H9 (cell line): ENCODE data around the gene TRIM2. TPM values are rescaled to one million over a fixed set of nuclear protein-coding genes. Genes with fewer than 3 reads are reported as not detected.

Experiments
- DNase-seq: peaks from one replicate; pipeline ENCODE4 v3.0.0-alpha.2; 2017
- H2AFZ ChIP-seq: one replicate; pipeline ENCODE4 v1.6.1; 2013; ENCODE audit warnings: mild to moderate bottlenecking, low read length, control low read depth, moderate library complexity
- H2AK5ac ChIP-seq: 2 replicates; pipeline ENCODE4 v1.6.1; 2013; ENCODE audit warnings: low read length, control low read depth, mixed read lengths; ENCODE audit not compliant: insufficient read length
- H2BK120ac ChIP-seq: one replicate; pipeline ENCODE4 v1.6.1; 2013; ENCODE audit warnings: low read depth, mild to moderate bottlenecking, low read length, control low read depth, inconsistent platforms; ENCODE audit not compliant: poor library complexity, severe bottlenecking
- H2BK12ac ChIP-seq: 2 replicates; pipeline ENCODE4 v1.6.1; 2013; ENCODE audit warnings: low read length, control low read depth, mixed read lengths, low read depth; ENCODE audit not compliant: insufficient read length
- H2BK15ac ChIP-seq: 2 replicates; pipeline ENCODE4 v1.6.1; 2013; ENCODE audit warnings: low read depth, low read length, control low read depth
- H2BK20ac ChIP-seq: one replicate; pipeline ENCODE4 v1.6.1; 2013; ENCODE audit warnings: low read depth, mild to moderate bottlenecking, low read length, control low read depth, inconsistent platforms; ENCODE audit not compliant: poor library complexity, severe bottlenecking
- H2BK5ac ChIP-seq: 2 replicates; pipeline ENCODE4 v1.6.1; 2013; ENCODE audit warnings: low read length, control low read depth, mixed read lengths; ENCODE audit not compliant: insufficient read length
- H3K14ac ChIP-seq: 2 replicates; pipeline ENCODE4 v1.6.1; 2013; ENCODE audit warnings: low read length, control low read depth; ENCODE audit not compliant: insufficient read depth
- H3K18ac ChIP-seq: 2 replicates; pipeline ENCODE4 v1.6.1; 2013; ENCODE audit warnings: low read depth, mild to moderate bottlenecking, mixed read lengths, low read length, control low read depth; ENCODE audit not compliant: insufficient read length
- H3K23ac ChIP-seq: 2 replicates; pipeline ENCODE4 v1.6.1; 2013; ENCODE audit warnings: low read length, control low read depth, mixed read lengths, low read depth; ENCODE audit not compliant: insufficient read length
- H3K23me2 ChIP-seq: 2 replicates; pipeline ENCODE4 v1.6.1; 2013; ENCODE audit warnings: low read depth, mild to moderate bottlenecking, mixed read lengths, low read length, control low read depth; ENCODE audit not compliant: insufficient read length, poor library complexity, severe bottlenecking
- H3K27ac ChIP-seq: 2 replicates; pipeline ENCODE4 v1.5.1; 2013; ENCODE audit warnings: low read length, control low read depth, mixed read lengths, low read depth; ENCODE audit not compliant: insufficient read length
- H3K27me3 ChIP-seq: 2 replicates; pipeline ENCODE4 v1.6.1; 2013; ENCODE audit warnings: low read length, control low read depth, inconsistent platforms; ENCODE audit not compliant: insufficient read depth
- H3K4ac ChIP-seq: 2 replicates; pipeline ENCODE4 v1.6.1; 2013; ENCODE audit warnings: low read depth, mild to moderate bottlenecking, control low read depth, inconsistent platforms, low read length, moderate library complexity
- H3K4me1 ChIP-seq: 2 replicates; pipeline ENCODE4 v1.6.1; 2013; ENCODE audit warnings: low read length, control low read depth, inconsistent platforms; ENCODE audit not compliant: insufficient read depth
- H3K4me2 ChIP-seq: 2 replicates; pipeline ENCODE4 v1.6.1; 2013; ENCODE audit warnings: low read length, control low read depth, mixed read lengths; ENCODE audit not compliant: insufficient read length, insufficient read depth
- H3K56ac ChIP-seq: 2 replicates; pipeline ENCODE4 v1.6.1; 2013; ENCODE audit warnings: low read depth, mild to moderate bottlenecking, mixed read lengths, low read length, control low read depth; ENCODE audit not compliant: insufficient read length
- H3K79me1 ChIP-seq: 2 replicates; pipeline ENCODE4 v1.6.1; 2013; ENCODE audit warnings: low read depth, mild to moderate bottlenecking, moderate library complexity, low read length, control low read depth, inconsistent platforms; ENCODE audit not compliant: insufficient read depth, poor library complexity, severe bottlenecking
- H3K79me2 ChIP-seq: 2 replicates; pipeline ENCODE4 v1.6.1; 2013; ENCODE audit warnings: low read length, control low read depth, inconsistent platforms; ENCODE audit not compliant: insufficient read depth
- H3K9ac ChIP-seq: 2 replicates; pipeline ENCODE4 v1.6.1; 2013; ENCODE audit warnings: low read length, control low read depth, mixed read lengths; ENCODE audit not compliant: insufficient read length; ENCODE audit errors: extremely low read depth
- H3K9me3 ChIP-seq: one replicate; pipeline ENCODE4 v1.6.1; 2013; ENCODE audit warnings: low read depth, low read length, inconsistent platforms; ENCODE audit not compliant: control insufficient read depth
- H3T11ph ChIP-seq: one replicate; pipeline ENCODE4 v1.6.1; 2013; ENCODE audit warnings: mild to moderate bottlenecking, low read length, control low read depth, inconsistent platforms
- H4K20me1 ChIP-seq: one replicate; pipeline ENCODE4 v1.6.1; 2013; ENCODE audit not compliant: control insufficient read depth, insufficient read length, insufficient read depth
- H4K5ac ChIP-seq: 2 replicates; pipeline ENCODE4 v1.6.1; 2013; ENCODE audit warnings: low read depth, mild to moderate bottlenecking, mixed read lengths, low read length, control low read depth; ENCODE audit not compliant: insufficient read length
- H4K8ac ChIP-seq: replicated peaks from 2 replicates; pipeline ENCODE4 v1.6.1; 2013; ENCODE audit warnings: low read length, control low read depth, mixed read lengths, low read depth; ENCODE audit not compliant: insufficient read length
- H4K91ac ChIP-seq: 2 replicates; pipeline ENCODE4 v1.6.1; 2013; ENCODE audit warnings: low read depth, mild to moderate bottlenecking, moderate library complexity, mixed read lengths, low read length, control low read depth; ENCODE audit not compliant: insufficient read length
- H3K27ac Mint-ChIP-seq, 3 experiments: 2 replicates in 2 of 3; 3 replicates in 1 of 3; pipeline ENCODE4 v1.8.0; 2020 to 2021; ENCODE audit warnings: mixed read lengths in 3 of 3, mild to moderate bottlenecking in 1 of 3, moderate library complexity in 1 of 3
- H3K27me3 Mint-ChIP-seq: 2 replicates; pipeline ENCODE4 v1.8.0; 2021; ENCODE audit warnings: low read depth, mild to moderate bottlenecking, moderate library complexity, mixed read lengths
- H3K36me3 Mint-ChIP-seq, 3 experiments: 2 replicates in 2 of 3; 3 replicates in 1 of 3; pipeline ENCODE4 v1.8.0; 2020 to 2021; ENCODE audit warnings: low read depth in 3 of 3, mixed read lengths in 3 of 3; ENCODE audit not compliant: insufficient read depth in 1 of 3
- H3K4me1 Mint-ChIP-seq, 2 experiments: 2 replicates each; pipeline ENCODE4 v1.8.0; 2020; ENCODE audit warnings: mixed read lengths in 2 of 2
- H3K4me3 Mint-ChIP-seq, 2 experiments: 2 replicates in 1 of 2; 3 replicates in 1 of 2; pipeline ENCODE4 v1.8.0; 2020 to 2021; ENCODE audit warnings: mild to moderate bottlenecking in 2 of 2, mixed read lengths in 2 of 2, moderate library complexity in 1 of 2
- H3K9me3 Mint-ChIP-seq, 2 experiments: 2 replicates in 1 of 2; 3 replicates in 1 of 2; pipeline ENCODE4 v1.8.0; 2020; ENCODE audit warnings: mild to moderate bottlenecking in 2 of 2, mixed read lengths in 2 of 2, moderate library complexity in 1 of 2
- WGBS: extraction: QIAGEN DNeasy Blood & Tissue Kit; methylation state at CpG from one replicate; pipeline ENCODE4 v1.1.7; 2013; ENCODE audit warnings: missing lambda C conversion rate, low lambda C conversion rate, mixed read lengths; ENCODE audit not compliant: insufficient read length; ENCODE audit errors: extremely low coverage; 5-methylcytosine and 5-hydroxymethylcytosine counted together
- total RNA-seq: library from RNA; stranded (reverse); gene quantifications from 2 replicates; pipeline ENCODE4 v1.2.1, GENCODE V29; 2021
- TF ChIP-seq, protein P1 (sequence below): fragments of 200-600 bp; sonication (generic); conservative IDR thresholded peaks from 3 replicates; pipeline ENCODE4 v1.8.0; 2021; ENCODE audit warnings: antibody characterized with exemption, mild to moderate bottlenecking

Gene TRIM2
- total RNA-seq, 1 experiment from 2014 or later: 28.9 TPM

DNA sequence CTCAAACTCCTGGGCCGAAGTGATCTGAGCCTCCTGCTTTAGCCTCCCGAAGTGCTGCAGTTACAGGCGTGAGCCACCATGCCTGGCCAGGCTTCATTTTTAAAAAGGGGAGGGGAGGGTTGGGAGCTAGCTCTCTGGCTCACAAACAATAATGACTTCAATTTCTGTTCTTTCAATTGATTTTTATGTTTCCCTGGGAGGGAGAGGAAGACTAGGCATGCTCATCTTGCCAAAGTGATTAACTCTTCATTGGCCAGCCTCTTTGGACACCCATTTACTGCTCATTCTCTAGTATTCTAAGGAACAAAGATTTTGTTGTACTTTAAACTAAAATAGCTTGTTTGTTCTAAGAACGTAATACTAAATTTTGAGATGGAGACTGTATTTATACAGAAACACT lies 43.4 kb upstream of the TRIM2 start:
- no peak overlapping the region for H3K9ac ChIP-seq
- H2BK20ac ChIP-seq: no peak overlapping the region
- no peak overlapping the region for H2BK15ac ChIP-seq
- no peak overlapping the region for H3K27ac ChIP-seq
- Mint-ChIP-seq H3K27me3 (peaks cover 40% of the 10 kb centered on the region), H3K4me1 (peaks cover 13 to 18% of the 10 kb centered on the region in 2 experiments), H3K36me3 (peaks cover 0 to 6% (median 0%) of the 10 kb centered on the region in 3 experiments; a peak in 3 of 7 replicates), H3K27ac (no peak overlapping the region), H3K4me3 (no peak overlapping the region), H3K9me3 (peaks cover 6 to 8% of the 10 kb centered on the region in 2 experiments)
- no peaks in the 10 kb centered on the region for H3K23me2 ChIP-seq
- DNase-seq: no peak
- no peaks in the 10 kb centered on the region for H3K4me1 ChIP-seq
- H4K91ac ChIP-seq: no peak overlapping the region
- WGBS: no CpG with 5 or more reads among the region's 4 CpGs
- no peak overlapping the region for H2AFZ ChIP-seq
- no peaks in the 10 kb centered on the region for H3K79me1 ChIP-seq
- no peak overlapping the region for H3K4me2 ChIP-seq
- H3K9me3 ChIP-seq: no peaks in the 10 kb centered on the region
- H3K14ac ChIP-seq: no peak overlapping the region
- H4K8ac ChIP-seq: no peak overlapping the region
- H2BK120ac ChIP-seq: no peak overlapping the region
- no peak overlapping the region for H3T11ph ChIP-seq
- no peak overlapping the region for H2BK5ac ChIP-seq
- H3K56ac ChIP-seq: no peak overlapping the region
- H3K18ac ChIP-seq: no peak overlapping the region
- no peaks in the 10 kb centered on the region for H4K20me1 ChIP-seq
- H2AK5ac ChIP-seq: no peak overlapping the region
- no peak overlapping the region for H3K4ac ChIP-seq
- H3K27me3 ChIP-seq: peaks cover 5% of the 10 kb centered on the region; the same call in 1 of the 2 replicates
- no peak overlapping the region for H3K23ac ChIP-seq
- H3K79me2 ChIP-seq: no peaks in the 10 kb centered on the region
- no peak overlapping the region for H4K5ac ChIP-seq
- H2BK12ac ChIP-seq: no peak overlapping the region
- TF ChIP-seq, protein P1, sequence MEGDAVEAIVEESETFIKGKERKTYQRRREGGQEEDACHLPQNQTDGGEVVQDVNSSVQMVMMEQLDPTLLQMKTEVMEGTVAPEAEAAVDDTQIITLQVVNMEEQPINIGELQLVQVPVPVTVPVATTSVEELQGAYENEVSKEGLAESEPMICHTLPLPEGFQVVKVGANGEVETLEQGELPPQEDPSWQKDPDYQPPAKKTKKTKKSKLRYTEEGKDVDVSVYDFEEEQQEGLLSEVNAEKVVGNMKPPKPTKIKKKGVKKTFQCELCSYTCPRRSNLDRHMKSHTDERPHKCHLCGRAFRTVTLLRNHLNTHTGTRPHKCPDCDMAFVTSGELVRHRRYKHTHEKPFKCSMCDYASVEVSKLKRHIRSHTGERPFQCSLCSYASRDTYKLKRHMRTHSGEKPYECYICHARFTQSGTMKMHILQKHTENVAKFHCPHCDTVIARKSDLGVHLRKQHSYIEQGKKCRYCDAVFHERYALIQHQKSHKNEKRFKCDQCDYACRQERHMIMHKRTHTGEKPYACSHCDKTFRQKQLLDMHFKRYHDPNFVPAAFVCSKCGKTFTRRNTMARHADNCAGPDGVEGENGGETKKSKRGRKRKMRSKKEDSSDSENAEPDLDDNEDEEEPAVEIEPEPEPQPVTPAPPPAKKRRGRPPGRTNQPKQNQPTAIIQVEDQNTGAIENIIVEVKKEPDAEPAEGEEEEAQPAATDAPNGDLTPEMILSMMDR: no peak
